Stimulated activated CD8-positive, alpha-beta memory T cell treated with anti-CD3 and anti-CD28 coated beads, Interleukin-15, amount 100 ng/mL, for 1 hour (primary cell): Measurements from ENCODE around the gene SFTPB.
"Not testable (repeated sequence)": the region's sequence is repeated elsewhere in the genome, so short reads cannot be mapped to it uniquely, and the experiment has no call there.

Source experiments
- DNase-seq: peaks from one replicate; pipeline ENCODE4 v3.0.0-alpha.2; 2020; ENCODE audit warnings: low read depth

SFTPB gene

DNA sequence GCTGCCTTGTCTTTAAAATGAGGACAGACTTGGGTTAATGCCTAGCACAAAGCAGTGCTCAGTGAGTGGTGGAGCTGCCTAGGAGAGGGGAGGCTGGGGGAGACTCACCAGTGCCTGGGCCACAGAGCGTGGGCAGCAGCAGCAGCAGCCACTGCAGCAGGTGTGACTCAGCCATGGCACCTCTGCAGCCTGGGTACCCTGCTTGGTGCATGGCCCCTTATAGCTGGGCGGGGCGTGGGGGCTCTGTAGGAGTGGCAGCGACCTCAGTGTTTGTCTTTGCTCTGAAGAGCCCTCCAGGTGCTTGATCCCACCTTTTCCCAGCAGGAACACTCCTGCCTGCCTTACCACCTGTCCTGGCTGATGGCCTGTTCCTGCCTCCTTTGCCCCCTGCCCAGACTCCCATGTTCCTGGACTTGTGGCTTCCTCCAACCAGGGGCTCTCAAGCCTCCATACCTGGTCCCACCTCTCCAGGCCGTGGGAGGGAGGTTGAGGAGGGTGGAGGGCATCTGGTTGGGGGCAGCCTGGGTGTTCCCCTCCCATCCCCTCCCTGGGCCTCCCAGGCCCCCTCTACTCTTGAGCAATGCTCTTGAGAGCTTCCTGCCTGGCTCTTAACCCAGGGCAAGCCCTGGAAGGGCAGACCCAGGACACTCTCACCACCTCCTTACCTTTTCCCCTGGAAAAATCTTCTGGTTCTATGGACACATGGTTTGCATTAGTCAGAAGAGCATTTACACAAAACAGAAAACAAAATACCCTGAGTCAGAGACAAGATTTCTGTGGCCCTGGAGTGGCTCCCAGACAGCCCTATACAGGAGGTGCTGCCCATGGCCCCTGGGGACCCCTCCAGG, at the start of gene SFTPB:
TSS of gene SFTPB (minus strand) at position 191 of the 848 bp plus-strand sequence. CDS start at position 175, 16 bp downstream.
- DNase-seq = no peak

DNA sequence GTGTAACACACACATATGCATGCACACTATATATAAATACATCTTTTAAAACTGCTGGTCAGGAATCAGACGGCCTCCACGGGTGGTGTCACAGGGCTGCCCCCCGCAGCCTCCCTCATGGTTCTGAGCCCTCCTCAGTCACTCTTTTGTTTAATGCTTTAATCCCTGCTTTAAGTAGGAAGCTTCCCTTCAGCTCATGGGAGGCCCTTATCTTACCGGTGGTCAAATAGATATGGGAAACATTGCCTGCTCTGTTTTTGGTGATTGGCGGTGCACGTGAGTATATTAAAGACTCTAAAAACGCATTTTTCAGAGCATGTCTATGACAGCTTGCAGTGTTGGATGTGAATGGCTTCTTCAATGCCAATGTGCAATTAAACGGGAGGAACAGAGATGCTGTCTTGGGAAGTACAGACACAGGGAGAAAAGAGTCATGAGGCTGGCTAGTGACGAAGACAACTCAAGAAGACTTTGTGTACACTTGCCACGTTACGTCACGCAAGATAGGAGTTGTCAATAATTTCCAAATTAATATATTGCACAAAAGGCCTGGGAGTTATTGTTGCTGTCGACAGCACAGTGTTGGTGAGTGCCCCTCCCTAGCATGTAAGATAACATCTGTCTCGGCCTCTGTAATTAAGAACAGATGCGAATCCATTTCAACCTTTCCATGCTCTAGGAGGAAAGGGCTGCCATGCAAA, 49.5 kb upstream of the SFTPB start:
- no peak for DNase-seq

DNA sequence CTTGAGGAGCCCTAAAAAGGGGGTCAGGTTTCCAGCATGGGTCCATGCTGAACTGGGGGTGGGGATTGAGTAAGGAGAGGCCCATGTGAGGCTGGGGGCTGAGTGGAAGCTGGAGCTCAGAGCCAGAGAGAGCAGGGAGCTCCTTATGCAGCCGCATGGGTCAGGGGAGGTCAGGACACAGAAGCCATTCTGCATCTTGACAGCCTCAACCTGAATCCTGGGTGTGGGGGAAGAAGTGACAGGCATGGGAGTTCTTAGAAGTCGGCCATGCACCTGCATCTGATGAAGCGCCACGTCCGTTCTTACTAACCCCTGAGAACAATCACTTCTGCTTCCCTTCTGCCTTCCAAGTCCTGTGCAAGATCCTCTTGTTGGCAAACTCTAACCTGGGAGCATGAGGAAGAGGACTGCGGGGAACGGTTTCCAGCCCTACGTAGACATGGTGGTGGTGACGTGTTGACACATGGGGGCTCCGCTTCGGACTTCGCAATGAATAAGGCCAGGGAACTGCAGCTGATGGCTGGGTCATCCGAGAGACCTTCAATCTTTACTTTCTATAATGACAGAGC, 48.4 kb upstream of the SFTPB start:
- DNase-seq = no peak

DNA sequence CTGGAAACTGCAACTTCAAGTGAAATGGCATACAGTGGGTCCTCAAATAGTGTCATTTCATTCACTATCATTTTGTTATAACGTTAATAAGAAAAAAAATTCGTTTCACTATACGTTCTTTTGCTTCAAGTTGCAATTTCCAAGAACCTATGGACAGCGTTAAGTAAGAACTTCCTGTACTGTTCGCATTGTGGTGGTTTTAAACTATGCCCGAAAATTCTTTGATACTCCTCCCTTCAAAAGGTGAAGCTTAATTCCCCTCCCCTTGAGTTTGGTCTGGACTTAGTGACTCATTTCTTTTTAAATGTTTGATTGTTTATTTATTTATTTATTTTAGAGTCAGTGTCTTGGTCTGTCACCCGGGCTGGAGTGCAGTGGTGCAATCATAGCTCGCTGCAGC, 46.8 kb upstream of the SFTPB start:
- no peak for DNase-seq

DNA sequence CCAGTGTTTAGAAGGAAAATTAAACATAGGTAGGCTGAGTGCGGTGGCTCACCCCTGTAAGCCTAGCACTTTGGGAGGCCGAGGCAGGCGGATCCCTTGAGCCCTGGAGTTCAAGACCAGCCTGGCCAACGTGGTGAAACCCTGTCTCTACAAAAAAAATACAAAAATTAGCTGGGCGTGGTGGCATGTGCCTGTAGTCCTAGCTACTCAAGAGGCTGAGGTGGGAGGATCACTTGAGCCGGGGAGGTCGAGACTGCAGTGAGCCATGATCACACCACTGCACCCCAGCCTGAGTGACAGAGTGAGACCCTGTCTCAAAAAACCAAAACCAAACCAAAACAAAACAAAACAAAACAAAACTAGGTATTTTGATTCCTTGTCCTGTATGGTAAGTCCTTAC, 46.4 kb upstream of the SFTPB start:
- DNase-seq = not testable (repeated sequence)

DNA sequence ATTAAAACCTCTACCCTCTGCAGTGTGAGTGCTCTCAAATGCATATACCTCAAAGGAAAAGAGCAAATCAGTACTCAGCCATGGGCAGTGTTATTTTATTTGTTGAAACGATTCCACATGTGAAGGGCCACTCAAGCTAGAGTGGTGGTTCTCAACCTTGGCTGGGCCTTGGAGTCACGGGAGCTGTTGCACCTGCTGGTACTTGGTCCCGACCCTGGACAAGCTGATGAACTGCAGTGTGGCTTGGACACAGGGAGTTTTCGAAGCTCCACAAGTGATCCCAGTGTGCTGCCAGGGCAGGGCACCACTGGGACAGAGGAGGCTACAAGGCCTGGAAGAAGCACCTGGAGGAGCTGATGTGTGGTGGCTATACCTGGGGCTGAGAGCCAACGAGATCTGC, 45.8 kb upstream of the SFTPB start:
- no peak for DNase-seq

DNA sequence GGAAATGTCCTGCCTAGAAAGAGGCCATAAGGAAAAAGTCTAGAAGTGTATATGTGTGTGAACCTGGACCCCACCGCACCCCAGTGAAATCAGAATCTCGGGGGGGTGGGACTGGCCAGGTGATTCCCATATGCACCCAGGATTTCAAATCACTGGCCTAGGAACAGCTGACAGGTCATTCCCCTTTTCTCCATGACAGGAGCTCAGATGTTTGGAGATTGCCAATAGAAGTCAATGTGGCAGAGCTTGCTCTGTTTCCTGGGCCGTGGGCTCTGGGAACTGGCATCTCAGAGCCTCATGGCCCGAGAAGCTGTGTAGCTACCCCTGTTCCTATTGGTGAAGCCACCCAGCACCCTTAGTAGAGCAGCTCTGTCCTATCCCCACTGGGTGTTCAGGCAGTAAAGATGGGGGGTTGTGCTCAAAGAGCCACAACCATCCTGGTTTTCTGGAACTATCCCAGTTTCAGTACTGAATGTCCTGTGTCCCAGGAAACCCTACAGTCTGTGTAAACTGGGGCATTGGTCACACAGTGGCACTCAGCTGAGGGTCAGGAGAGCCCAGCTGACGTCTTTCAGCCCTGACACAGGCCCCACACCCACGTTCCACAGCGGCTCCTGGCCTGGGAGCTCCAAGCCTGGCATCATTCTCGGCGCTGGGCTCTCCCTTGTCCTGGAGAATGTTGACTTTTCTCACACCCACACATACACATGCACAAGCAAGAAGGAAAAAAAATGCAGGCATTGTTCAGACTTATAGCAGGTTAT, 45.0 kb upstream of the SFTPB start:
- DNase-seq = no peak

DNA sequence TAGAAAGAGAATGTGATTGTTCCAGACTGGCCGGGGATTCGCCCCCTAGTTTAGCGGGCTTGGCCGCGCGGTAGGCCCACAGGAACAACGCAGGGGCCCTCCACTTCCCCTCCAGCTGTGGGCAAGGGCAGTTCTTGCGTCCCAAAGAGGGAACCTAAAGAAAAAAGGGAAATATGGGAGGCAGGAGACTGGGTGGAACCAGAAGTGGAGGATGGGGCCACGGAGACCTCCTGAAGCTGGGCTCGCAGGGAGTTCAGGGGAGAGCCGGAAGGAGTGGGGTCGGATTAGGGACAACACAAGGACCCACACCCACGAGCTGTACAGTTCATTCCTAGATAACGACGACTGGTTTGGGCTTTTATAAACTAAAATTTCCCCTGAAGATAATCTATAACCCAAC, 44.3 kb upstream of the SFTPB start:
- no peak for DNase-seq

DNA sequence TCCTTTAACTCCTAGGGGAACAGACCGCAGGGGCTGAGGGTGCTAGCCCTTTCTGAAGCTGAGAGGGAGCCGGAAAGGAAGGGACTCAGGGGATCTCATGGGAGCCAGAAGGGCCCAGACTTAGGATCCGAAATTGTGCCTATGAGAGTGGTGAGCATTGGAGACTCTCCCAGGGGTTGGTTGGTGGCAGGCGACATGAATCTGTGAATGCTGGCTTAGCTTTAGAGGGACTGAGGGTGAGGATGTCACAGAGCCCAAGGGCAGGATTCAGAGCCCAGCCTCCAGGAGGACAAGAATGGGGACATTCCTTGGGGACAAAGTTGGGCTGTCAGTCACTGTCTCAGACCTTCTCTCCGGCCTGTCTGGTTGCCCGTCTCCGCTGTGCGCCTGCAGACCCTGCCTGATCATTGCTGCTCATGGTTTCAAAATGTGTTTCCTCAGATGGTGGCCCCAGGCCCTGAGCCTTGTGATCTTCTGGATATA, 43.6 kb upstream of the SFTPB start:
- DNase-seq = no peak

DNA sequence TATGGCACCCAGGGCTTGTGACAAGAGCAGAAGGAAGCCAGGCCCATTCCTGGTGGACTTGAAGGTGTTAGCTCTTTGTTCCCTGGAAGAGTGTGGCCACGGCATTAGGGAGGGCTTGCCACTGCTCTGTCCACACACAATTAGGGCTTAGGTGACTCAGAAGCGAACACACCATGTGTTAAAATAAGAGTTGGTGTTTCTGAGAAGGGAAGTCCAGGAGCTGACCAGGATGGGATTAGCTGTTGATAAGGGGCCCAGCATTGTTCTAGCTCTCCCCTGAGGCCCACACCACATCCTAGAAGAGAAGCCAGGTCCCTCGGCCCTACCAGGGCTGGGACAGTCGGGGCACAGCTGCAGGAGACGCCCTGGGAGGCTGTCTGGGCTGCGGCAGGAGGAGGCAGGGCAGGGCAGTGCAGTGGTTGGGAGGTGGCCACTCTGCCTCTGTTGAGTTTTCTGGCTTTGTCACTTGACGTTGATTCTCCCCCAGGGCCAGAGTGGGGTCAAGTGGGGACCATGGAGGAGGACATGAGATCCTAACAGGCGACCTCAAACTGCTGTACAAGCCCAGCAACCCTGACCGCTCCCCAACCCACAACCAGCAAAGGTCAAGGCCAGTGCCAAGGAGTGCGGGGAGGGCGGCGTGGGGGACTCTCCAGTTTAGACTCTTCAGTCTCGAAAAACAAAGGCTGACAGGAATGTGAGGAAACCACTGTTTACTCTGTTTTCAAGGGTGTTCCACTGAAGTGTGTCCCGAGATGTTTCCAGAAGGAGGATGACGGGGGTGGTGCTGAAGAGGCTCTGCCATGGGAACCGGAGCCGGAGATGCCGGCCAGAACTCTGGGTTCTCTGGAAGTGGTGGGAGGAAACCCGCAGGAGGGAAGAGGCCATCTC, 42.9 kb upstream of the SFTPB start:
- no peak for DNase-seq

DNA sequence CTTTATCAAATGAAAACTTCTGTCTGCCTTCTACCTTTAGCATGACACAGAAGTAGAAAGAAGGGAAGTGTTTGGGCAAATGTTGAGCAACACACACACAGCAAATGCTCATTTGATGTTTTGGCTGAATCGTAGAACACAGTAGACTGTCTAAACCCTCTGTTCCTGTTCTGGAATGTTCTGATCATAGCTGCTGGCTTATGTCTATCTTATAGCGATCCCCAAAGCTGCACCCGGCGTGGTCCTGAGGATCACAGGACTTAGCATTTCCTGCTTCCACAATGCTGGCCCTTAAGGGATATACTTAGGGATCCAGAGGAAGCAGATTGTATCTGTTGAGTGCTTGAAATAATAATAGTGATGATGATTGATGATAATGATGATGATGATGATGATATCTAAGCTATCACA, 41.4 kb upstream of the SFTPB start:
- DNase-seq = no peak

DNA sequence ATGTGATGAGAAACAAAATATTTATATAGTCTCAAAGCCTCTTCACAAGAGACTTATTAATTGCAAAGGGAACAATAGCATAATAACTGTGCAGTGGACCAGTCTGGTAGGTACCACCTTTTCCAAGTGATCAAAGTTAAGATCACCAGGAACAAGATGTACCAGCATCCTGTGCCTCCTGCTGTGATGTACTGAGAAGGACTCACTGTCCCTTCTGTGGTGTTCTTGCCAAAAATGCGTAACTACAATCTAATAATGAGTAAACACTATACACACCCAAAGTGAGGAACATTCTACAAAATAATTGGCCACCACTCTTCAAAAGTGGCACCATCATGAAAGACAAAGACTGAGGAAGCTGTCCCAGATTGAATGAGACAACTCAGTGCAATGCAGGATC, 40.6 kb upstream of the SFTPB start:
- DNase-seq = no peak

DNA sequence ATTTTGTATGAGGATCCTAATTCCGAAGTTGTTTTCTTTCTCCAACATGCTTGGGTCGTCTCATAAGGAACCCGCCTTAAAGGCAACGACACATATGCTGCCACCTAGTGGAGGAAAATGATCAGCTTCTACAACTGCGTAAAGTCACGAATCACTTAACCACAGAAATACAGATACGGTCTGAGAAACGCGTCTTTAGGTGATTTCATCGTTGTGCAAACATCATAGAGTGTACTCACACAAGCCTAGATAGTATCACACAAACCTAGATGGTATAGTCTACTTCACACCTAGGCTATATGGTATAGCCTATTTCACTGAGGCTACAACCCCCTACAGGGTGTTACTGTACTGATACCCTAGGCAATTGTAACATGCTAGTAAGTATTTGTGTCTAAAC, 39.3 kb upstream of the SFTPB start:
- DNase-seq = peak; percentile 54

DNA sequence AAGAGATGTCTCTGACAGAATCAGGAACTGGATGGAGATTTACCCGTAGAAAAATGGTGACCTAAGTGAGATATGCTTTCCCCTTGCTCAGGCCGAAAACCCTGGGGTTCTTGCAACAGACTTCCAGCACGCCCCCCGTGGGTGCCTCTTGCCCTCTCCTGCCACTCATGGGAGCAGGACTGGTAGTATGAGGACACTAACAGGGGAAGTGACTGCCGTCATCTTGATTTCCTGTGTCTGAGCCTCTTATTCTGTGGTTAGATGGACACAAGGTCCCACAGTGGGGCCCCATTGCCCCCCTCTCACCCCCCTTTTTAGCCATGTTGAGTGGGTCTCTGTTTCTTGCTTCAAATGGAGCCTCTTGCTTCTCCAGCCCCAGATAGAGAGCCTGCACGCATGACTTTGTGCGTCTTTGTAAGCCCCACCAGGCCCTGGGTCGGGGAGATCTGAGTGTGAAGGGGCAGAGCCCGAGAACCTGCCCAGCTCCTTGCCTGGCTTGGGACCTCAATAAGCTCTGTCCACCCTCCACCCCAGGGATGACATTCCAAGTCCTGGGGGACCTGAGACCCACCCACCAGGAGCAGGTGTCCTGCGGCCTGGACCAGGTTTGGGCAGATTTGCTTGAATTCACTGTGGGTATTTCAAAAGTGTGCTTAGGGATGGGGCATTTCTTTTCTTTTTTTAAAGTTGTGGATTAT, 38.7 kb upstream of the SFTPB start:
- DNase-seq = no peak

DNA sequence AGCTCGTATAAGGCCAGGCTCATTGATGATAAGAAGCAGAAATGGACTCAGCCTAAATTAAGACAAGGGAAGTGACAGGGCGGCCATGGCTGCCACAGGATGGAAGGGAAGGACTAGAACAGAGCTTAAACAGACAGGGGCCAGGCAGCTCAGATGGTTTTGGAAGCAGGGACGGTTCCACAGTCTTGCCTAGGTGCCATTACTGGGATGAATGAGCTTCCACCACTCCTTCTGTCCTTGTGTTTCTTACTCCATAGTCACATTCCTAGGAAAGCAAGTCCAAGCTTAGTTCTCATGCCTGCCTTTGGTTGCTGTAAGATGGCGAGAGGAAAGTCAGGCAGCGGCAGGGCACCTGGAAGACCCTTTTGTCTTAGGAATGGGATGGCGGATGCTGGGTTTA, 38.1 kb upstream of the SFTPB start:
- no peak for DNase-seq

DNA sequence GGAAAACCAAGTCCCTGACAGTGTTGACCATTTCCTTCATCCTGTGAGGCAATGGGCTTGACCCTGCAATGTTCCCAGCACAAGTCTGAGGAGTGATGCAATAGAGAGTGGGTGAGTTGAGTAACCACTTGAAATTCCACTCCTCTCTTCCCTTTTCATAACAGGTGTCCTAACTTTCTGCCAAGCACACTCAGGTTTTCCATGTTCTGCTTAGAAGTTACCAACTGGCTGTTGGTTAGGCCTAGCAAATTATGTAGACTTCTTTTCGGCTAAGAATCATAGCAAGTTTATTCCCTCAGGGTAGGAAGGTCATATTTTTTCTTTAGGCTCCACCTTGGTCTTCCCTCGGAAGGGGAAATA, 37.7 kb upstream of the SFTPB start:
- DNase-seq = no peak

DNA sequence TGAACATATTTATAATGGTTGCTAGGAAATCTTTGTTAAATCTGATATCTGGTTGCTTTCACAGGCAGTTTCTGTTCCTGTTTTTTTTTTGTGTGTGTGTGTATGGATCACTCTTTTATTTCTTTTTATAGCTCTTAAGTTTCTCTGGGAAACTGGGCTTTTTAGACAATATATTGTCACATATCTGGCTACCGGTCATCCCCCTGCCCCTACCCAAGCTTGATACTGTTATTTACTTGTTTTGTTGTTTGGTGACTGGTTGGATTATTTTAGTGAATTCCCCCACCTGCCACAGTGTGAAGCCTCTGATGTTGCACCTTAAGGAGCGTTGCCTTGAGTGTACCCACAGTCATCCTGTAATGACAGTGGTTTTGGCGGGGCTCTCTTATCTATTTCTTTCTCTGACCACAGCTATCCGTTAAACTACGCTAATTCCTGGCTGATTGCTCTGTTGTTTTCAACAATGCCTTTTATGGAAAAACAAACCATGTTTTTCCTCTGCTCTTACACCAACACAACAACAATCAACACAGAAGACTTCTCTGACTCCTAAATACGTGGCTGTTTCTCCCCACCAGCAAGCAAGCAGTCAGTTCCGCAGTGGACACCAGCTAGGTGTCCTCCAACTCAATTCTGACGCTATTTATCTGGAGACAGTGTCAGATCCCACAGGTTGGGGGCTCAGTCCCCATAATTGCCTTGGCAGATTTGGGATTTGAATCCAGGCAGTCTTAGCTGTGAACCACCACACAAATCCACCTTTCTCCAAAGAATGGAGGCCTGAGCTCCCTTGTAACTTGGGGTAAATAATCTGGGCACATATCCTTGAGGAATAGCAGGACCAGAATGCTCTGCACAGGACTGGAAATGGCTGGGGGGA, 37.0 kb upstream of the SFTPB start:
- DNase-seq = no peak

DNA sequence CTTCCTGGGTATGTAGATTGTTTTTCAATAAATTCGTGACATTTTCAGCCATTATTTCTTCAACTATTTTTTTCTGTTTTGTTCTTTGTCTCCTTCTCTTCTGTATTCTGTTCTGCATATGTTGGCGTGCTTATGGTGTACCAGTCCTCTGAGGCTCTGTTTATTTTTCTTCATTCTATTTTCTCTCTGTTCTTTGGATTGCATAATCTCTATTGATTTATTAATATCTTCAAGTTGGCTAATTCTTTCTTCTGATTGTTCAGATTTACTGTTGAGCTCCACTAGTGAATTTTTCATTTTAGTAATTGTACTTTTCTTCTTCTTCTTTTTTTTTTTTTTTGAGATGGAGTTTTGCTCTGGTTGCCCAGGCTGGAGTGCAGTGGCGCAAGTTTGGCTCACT, 36.0 kb upstream of the SFTPB start:
- DNase-seq = no peak

DNA sequence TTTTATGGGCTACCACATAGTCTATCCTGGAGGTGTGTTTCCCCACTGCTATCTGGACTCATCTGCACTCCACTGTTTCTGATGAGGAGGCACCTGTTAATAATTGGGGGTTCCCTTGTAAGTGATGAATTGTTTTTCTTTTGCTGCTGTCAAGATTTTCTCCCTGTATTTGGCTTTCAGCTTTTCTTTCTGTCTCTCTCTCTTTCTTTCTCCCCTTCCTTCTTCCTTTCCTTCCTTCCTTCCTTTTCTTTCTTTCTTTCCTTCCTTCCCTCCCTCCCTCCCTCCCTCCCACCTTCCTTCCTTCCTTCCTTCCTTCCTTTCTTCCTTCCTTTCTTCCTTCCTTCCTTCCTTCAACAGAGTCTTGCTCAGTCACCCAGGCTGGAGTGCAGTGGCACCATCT, 35.3 kb upstream of the SFTPB start:
- DNase-seq = no peak

DNA sequence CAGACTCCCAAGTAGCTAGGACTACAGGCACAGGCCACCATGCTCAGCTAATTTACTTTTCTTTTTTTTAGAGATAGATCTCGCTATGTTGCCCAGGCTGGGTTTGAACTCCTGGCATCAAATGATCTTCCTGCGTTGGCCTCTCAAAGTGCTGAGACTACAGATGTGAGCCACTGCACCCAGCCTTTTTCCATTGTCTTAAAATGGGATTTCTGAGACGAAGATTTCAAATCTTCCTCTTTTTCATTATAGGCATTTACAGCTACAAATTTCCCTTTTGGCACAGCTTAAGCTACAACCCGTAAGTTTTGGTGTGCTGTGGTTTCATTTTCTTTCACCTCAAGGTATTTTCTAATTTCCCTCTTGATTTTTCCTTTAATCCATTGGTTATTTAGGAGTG, 34.8 kb upstream of the SFTPB start:
- DNase-seq = no peak
